GM19455 (cell line): ENCODE measurements around the gene TEX26.

Experiments used
- ATAC-seq: cut with Tn5 transposase; IDR thresholded peaks from one replicate; pipeline ENCODE4 v1.9.1; 2021; ENCODE audit not compliant: unreplicated experiment

Gene TEX26

GRCh38 chr13:31011193-31011860, 78.9 kb downstream of the TEX26 start:
- no peak for ATAC-seq

GRCh38 chr13:31011901-31012654, 79.6 kb downstream of the TEX26 start:
- no peak for ATAC-seq

DNA sequence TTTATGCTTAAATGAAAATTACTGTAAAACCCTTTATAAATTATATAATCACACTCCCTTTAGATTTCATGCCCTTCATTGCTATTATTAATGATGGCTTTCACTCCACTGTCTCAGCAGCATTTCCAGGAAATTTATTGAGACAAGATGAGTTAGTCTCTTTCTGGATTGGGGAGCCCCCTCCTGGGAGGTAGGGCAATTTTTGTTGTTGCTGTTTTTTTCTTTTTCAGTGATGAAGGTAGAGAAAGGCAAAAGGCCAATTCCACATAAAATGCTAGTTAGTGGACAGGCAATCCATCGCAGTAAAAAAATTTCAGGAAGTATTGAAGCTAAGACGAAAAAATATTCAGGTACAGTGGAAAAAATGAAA, 80.2 kb downstream of the TEX26 start:
- ATAC-seq: no peak

DNA sequence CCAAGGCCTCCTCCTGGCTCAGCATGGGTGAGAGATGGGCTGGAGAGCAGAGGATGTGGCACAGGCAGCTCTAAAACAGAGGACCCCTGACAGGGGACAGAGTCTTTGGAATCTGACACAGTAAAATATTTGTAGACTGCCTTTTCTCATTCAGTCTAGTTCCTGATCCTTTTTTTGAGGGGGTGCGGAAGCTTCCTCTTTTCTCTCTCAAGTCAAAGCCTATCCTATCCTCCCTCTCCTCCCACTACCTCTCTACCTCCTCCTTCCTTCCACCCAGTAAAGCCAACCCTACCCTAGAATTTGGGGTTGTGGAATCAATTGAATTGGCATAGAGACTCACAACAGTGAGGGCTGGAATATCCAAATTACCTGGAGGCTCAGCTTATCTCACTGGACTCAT, 82.0 kb downstream of the TEX26 start:
- ATAC-seq: no peak

DNA sequence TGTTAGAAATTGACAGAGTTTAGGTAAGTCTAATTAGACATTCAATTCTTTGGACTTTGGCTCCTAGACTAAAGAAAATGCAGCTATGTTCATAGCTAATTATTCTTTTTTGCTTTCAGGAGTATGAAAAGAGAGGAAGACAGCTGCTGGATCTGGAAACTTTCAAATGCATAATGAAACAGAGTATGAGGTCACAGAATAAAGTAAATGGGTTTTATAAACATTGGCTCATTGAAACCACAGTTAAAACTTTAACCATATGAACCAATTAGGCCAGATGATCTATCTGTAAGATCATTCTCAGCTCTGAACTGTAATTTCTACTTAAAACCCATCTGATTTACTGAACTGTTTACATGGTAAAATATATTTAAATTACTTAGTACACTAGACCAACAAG, 82.7 kb downstream of the TEX26 start:
- ATAC-seq: no peak

DNA sequence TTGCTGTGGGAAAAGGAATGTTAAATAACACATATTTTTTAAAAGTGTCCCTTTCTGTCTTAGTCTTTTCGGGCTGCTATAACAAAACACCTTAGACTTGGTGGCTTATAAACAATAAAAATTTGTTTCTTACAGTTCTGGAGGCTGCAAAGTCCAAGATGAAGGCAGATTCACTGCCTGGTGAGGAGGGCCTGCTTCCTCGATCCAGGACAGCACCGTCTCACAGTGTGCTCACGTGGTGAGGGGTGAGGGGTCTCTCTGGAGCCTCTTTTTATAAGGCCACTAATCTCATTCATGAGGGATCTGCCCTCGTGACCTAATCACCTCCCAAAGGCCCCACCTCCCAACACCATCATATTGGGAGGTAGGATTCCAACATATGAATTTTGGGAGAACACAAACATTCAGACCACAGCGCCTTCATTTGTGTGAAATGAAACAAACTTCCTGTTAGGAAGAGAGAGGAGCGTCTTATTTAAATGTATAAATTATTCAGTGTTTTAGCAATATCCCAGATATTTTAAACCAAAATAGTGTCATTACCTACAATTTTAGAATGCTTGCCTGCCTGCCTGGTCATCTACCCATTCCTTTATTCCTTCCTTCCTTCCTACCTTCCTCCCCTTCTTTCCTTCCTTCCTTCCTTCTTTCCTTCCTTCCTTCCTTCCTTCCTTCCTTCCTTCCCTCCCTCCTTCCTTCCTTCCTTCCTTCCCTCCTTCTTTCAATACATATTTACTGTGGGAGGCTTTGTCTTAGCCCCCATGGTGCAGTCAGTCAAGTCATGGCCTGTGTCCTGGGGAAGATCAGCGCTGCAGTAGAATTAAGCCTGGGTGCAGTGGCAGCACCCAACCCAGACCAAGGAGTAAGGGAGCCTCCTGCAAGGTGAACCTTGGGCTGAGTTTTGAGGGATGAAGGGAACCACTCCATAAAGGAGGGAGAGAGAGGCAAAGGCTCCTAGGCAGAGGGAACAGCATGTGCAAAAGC, 84.2 kb downstream of the TEX26 start:
- no peak for ATAC-seq

- no peak for ATAC-seq
Measured at GRCh38 chr13:31018511-31018910, 86.1 kb downstream of the TEX26 start.

DNA sequence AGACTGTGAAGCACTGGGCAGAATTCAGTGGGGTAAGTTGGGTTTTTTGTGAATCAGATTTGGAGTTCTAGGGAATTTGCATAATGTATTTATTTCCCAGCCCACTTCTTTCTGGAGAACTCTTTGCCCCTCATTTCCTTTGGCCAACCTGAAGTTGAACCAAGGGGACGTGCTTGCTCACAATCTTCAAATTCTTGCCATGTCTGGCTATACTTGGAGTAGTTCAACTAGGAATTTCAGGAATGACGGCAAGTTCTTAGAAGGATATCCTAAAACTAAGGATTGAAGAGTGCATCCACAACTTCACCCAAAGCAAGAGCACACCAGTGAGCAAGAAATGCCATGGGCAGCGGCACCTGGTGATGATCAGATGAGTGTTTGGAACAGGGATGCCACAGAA, 88.5 kb downstream of the TEX26 start:
- no peak for ATAC-seq

DNA sequence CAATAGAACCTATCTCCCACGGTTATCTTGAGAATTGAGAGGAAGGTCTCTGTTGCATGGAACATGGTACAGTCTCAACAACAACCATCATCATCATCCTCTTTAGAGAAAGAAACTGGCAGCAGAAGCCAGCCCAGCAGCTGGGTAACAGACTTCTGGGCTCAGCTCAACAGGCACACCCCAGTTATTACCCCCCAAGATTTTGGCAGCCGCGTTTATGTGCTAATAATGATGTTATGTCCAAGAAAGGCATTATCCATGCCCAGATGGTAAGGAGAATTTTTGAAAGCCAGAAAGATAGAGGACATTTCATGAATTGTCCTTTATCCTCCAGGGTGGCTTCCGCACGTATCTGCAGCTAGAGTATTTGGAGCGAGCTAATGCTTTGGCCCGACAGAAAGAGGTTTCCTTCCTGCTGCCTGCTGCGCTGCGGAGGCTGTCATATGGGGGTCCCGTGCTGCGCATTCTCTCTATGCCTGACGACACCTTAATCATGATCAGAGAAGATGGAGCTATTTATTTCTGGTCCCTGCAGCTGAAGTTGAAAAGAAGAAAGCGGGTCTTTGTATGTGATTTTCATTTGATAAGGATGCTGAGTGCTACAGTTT, 89.9 kb downstream of the TEX26 start:
- ATAC-seq: no peak

GRCh38 chr13:31022928-31023530, 90.6 kb downstream of the TEX26 start:
- ATAC-seq: no peak
